ENCODE measurements around the gene PNMA8A.
"Not testable (repeated sequence)": the region's sequence is repeated elsewhere in the genome, so short reads cannot be mapped to it uniquely, and the experiment has no call there.

PNMA8A gene

DNA sequence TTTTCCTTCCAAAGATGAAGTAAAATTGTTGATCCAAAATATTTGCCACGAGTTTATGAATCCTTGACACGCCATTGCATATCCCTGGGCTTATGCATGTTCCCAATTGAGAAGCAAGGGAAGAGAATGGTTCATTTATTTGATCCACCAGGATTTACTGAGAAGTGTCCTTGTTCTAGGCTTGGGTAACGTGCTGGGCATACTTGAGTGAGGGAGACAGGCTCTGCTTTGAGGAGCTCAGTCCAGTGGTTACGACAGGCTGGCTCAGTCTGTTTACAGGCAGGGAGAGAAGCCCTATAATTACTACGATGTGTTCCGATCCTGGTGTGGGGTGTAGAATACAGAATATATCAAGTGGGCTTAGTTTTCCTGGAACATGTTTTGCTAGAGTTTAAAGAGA, 36.4 kb downstream of the PNMA8A start:
- Mint-ChIP-seq H3K36me3 (ENCODE audit: low read depth) (no peaks in the 10 kb centered on the region), H3K4me3 (no peak overlapping the region), H3K9me3 (no peaks in the 10 kb centered on the region), H3K27ac (no peak overlapping the region), H3K4me1 (ENCODE audit: low read depth) (no peaks in the 10 kb centered on the region), H3K27me3 (peaks cover 40% of the 10 kb centered on the region)

- H3K27ac Mint-ChIP-seq; H3K9me3 Mint-ChIP-seq; H3K4me1 Mint-ChIP-seq (ENCODE audit: low read depth); H3K36me3 Mint-ChIP-seq (ENCODE audit: low read depth); H3K4me3 Mint-ChIP-seq: not testable (repeated sequence)
- peaks cover 56% of the 10 kb centered on the region for H3K27me3 Mint-ChIP-seq
These were observed 37.9 kb downstream of the PNMA8A start for GRCh38 chr19:46433470-46433869.

DNA sequence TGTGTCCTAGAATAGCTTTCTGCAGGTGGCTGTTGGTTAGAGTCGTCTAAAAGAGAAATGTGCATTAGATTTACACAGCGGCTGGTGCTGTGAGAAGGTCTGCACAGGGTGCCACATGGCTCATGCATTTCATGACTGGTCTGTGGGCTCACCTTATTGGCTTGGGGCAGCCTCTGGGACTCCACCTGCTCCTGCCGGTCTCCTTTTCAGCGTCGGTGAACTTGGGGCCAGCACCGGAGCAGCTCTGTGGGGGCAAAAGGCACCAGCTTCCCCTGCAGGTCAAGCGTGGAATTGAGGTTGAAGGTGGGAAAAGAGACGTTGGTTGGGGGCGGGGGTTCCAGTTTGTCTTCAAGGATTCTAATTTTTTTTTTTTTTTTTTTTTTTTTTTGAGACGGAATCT, 39.5 kb downstream of the PNMA8A start:
- Mint-ChIP-seq H3K4me3 (no peak overlapping the region), H3K27ac (no peak overlapping the region), H3K4me1 (ENCODE audit: low read depth) (peaks cover 26% of the 10 kb centered on the region), H3K36me3 (ENCODE audit: low read depth) (no peaks in the 10 kb centered on the region), H3K27me3 (peaks cover 68% of the 10 kb centered on the region), H3K9me3 (no peaks in the 10 kb centered on the region)

DNA sequence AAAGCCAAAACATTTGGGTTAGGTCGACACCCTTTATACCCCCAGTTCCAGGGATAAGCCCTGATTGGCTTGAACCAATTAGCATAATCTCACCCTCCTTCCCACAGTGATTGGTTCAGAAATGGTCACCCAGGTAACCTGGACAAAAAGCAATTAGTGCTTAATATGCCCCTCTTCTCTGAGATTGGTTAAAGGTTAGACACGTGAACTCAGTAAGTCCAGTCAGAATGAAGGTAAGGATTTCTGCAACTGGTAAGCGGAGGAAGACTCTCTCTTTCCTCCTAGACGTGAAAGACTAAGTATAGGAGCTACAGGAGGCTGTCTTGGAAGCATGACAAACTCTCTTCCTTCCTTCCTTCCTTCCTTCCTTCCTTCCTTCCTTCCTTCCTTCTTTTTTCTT, 41.4 kb downstream of the PNMA8A start:
- H3K4me1 Mint-ChIP-seq (ENCODE audit: low read depth), result peaks cover 34% of the 10 kb centered on the region
- H3K9me3 Mint-ChIP-seq, result no peaks in the 10 kb centered on the region
- H3K27ac Mint-ChIP-seq, result no peak overlapping the region
- no peaks in the 10 kb centered on the region for H3K36me3 Mint-ChIP-seq (ENCODE audit: low read depth)
- no peak overlapping the region for H3K4me3 Mint-ChIP-seq
- peaks cover 79% of the 10 kb centered on the region for H3K27me3 Mint-ChIP-seq

DNA sequence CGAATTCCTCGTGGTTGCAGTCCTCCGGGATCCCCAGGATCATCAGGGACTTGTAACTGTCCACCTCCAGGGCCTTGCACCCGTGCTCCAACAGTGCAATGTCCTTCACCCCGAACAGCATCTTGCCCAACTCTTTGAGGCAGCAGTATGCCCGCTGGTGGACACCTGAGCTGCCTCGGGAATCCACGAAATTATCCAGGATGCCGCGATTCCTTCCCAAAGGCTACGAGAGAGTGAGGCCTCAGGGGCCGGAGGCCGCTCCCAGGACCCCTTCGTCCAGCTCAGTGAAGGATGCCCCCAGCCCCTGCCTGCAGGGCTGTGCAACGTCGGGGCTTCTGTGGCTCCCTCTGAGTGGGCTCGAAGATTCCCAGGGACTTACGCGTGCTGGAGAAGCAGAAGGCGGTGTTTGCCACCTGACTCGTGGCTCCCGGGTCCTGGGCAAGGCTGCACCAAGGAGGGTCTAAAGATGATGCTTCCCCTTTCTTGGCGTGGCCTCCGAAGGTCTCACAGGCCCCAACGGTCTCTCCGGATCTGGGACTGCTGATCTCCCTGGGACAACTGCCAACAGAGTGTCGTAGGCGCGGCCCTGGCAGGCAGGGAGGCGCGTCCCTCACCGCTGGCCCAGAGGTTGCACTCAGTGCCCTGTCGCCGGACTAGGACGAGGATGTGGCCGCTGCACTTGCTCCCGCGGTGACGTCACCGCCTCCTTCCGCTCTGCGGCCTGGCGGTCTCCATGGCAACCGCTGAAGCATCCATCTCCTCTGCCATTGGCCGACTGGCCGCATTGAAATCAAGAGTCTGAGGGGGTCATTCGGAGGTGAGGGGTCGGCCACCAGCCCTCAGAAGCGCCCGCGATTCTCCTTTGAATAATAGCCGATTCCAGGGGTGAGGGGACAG, 42.9 kb downstream of the PNMA8A start, which contains the start of gene PNMA8C:
PNMA8C (minus strand) TSS at position 698 of the 897 bp plus-strand sequence; CDS start at position 121, 577 bp downstream.
- no peaks in the 10 kb centered on the region for H3K9me3 Mint-ChIP-seq
- peaks cover 80% of the 10 kb centered on the region for H3K27me3 Mint-ChIP-seq
- peak within 1 kb of the TSS; percentile 13 for H3K27ac Mint-ChIP-seq
- H3K4me3 Mint-ChIP-seq, result peak within 1 kb of the TSS; percentile 60
- H3K36me3 Mint-ChIP-seq (ENCODE audit: low read depth), result no peaks in the 10 kb centered on the region
- peaks cover 34% of the 10 kb centered on the region for H3K4me1 Mint-ChIP-seq (ENCODE audit: low read depth)

- Mint-ChIP-seq H3K9me3 (no peaks in the 10 kb centered on the region), H3K36me3 (ENCODE audit: low read depth) (no peaks in the 10 kb centered on the region), H3K27me3 (peaks cover 85% of the 10 kb centered on the region), H3K27ac (no peak overlapping the region), H3K4me1 (ENCODE audit: low read depth) (peaks cover 34% of the 10 kb centered on the region), H3K4me3 (peak overlapping the region; percentile 74)
These were observed 43.8 kb downstream of the PNMA8A start for GRCh38 chr19:46427518-46428045.

DNA sequence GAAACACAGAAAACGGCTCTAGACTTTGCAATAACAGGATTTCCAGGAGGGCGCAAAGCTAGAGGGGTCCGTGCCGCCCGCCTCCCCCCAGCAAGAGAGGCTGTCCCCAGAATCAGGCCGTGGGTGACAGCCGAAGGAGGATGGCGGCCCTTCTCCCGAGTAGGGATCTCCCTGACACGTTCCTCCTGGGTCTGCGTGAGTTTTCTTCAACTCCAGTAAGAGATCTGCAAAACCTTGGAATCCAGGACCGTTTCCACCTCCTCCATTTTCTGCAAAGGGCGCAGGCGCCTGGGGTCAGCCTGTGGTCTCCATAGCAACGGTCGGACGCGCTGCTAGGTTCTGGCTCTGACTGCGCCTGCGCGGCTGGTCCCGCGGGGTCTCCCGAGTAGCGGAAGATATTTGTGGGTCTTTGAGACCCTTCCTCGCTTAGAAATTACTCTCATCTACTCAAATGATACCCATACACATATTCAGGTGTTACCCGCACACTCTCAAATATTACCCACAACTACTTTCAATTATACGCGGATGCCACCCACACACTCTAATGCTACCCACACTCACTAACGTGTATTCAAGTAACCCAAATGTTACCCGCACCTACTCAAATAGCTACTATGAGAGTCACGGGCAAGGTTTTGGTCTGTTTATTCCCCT, 44.7 kb downstream of the PNMA8A start:
- Mint-ChIP-seq H3K4me3 (peak overlapping the region; percentile 74), H3K9me3 (no peaks in the 10 kb centered on the region), H3K27me3 (peaks cover 85% of the 10 kb centered on the region), H3K27ac (peak overlapping the region; percentile 55), H3K4me1 (ENCODE audit: low read depth) (peaks cover 34% of the 10 kb centered on the region), H3K36me3 (ENCODE audit: low read depth) (no peaks in the 10 kb centered on the region)

GRCh38 chr19:46426035-46426505, 45.3 kb downstream of the PNMA8A start:
- no peak overlapping the region for H3K27ac Mint-ChIP-seq
- peaks cover 34% of the 10 kb centered on the region for H3K4me1 Mint-ChIP-seq (ENCODE audit: low read depth)
- no peaks in the 10 kb centered on the region for H3K36me3 Mint-ChIP-seq (ENCODE audit: low read depth)
- H3K9me3 Mint-ChIP-seq, result no peaks in the 10 kb centered on the region
- H3K27me3 Mint-ChIP-seq, result peaks cover 80% of the 10 kb centered on the region
- peak overlapping the region; percentile 74 for H3K4me3 Mint-ChIP-seq

- no peaks in the 10 kb centered on the region for H3K36me3 Mint-ChIP-seq (ENCODE audit: low read depth)
- peaks cover 64% of the 10 kb centered on the region for H3K27me3 Mint-ChIP-seq
- H3K27ac Mint-ChIP-seq, result no peak overlapping the region
- H3K9me3 Mint-ChIP-seq, result no peaks in the 10 kb centered on the region
- H3K4me1 Mint-ChIP-seq (ENCODE audit: low read depth), result peaks cover 22% of the 10 kb centered on the region
- H3K4me3 Mint-ChIP-seq, result no peak overlapping the region
These were observed 48.2 kb downstream of the PNMA8A start for GRCh38 chr19:46423188-46423587.

- Mint-ChIP-seq H3K36me3 (ENCODE audit: low read depth) (no peaks in the 10 kb centered on the region), H3K4me3 (no peak overlapping the region), H3K9me3 (no peaks in the 10 kb centered on the region), H3K27me3 (peaks cover 61% of the 10 kb centered on the region), H3K4me1 (ENCODE audit: low read depth) (peaks cover 13% of the 10 kb centered on the region), H3K27ac (no peak overlapping the region)
These were observed 49.0 kb downstream of the PNMA8A start for GRCh38 chr19:46422344-46422743.

GRCh38 chr19:46420056-46420455, 51.3 kb downstream of the PNMA8A start:
- Mint-ChIP-seq H3K4me3 (no peak overlapping the region), H3K27me3 (peaks cover 58% of the 10 kb centered on the region), H3K27ac (no peak overlapping the region), H3K4me1 (ENCODE audit: low read depth) (peaks cover 5% of the 10 kb centered on the region), H3K36me3 (ENCODE audit: low read depth) (no peaks in the 10 kb centered on the region), H3K9me3 (no peaks in the 10 kb centered on the region)

All from stimulated activated naive CD8-positive, alpha-beta T cell treated with anti-CD3 and anti-CD28 coated beads, Interleukin-15, Interleukin-2, amounts not matched to agents 100 ng/mL and 50 ng/mL, for 24 hours (primary cell).